Purkinje cell (primary cell): ENCODE data around the gene PNPLA4. TPM values are rescaled to one million over a fixed set of nuclear protein-coding genes. Genes with fewer than 3 reads are reported as not detected.

Experiments
- polyA plus RNA-seq: library from polyadenylated mRNA; unstranded; fragments of >200 nt; fragmentation: Nextera tagmentation; gene quantifications from 2 replicates; pipeline ENCODE4 v1.2.1, GENCODE V29; 2014

The PNPLA4 gene, protein sequence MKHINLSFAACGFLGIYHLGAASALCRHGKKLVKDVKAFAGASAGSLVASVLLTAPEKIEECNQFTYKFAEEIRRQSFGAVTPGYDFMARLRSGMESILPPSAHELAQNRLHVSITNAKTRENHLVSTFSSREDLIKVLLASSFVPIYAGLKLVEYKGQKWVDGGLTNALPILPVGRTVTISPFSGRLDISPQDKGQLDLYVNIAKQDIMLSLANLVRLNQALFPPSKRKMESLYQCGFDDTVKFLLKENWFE
- polyA plus RNA-seq = 19.3 and 21.3 TPM in 2 replicates

DNA sequence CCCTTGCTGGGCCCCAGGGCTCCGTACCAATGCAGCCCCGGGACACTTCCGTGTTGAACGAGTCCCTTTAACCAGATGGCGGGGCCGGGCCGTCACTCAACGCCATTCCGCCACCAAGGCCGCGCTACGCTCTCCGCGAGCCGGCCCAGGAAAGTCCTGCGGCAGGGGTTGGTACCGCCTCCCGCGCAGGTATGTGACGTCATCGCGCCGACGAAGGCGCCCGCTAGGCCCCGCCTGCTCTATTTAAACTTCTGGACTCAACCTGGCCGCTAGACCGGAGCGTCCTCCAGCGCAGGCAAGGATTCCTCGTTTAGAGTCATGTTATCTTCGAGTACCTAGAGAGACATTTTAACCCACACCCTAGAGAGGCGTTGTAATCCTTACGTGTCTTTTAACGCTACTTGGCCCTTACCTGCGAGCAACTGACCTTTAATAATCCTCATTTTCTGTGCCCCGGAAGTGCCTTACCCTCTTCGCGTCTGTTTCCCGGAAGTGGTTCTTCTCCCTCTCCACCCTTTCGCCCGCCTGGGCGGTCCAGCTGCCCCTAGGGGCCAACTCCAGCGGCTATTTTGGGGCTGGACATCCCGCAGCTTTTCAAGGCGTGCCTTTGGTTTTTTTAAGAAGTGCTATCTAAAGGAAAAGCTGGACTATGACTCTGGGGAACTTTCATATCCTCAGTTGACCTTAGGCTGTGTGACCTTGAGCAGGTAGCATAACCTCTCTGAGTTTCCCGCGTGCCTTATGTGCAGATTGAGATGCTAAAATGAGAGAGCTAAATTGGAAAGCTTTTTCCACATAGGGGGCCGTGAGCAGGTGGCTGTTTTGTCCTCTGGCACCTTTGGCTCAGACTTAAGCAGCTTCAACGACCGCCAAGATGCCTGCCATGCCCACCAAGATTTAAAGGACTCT is at the start of gene PNPLA4:
Gene PNPLA4 (minus strand): TSS at position 155 of the 909 bp plus-strand sequence. CDS start 1,294 bp downstream, outside the sequence.

Other genes starting within 250 kb of the PNPLA4 start
- not detected in 2 replicates for gene VCX, start 84.2 kb downstream of the PNPLA4 start, polyA plus RNA-seq
- not detected in 2 replicates for gene VCX2, start 243.9 kb upstream of the PNPLA4 start, polyA plus RNA-seq